GM23338 (cell line): Measurements from ENCODE around the gene CHAC1. TPM values are rescaled to one million over a fixed set of nuclear protein-coding genes. Genes with fewer than 3 reads are reported as not detected.

Source experiments
- ATAC-seq: fragments of 200-7000 bp; cut with Tn5 transposase; 3 replicates; pipeline ENCODE4 v1.9.1; 2020
- DNase-seq: peaks from one replicate; pipeline ENCODE4 v3.0.0-alpha.2; 2015; ENCODE audit warnings: low spot score
- H2AFZ ChIP-seq: fragments of 200-600 bp; sonication (generic); 2 replicates; pipeline ENCODE4 v1.8.0; 2016; ENCODE audit warnings: antibody characterized with exemption, mild to moderate bottlenecking, moderate library complexity
- H3F3A ChIP-seq: fragments of 200-600 bp; sonication (generic); replicated peaks from 2 replicates; pipeline ENCODE4 v1.8.0; 2017; ENCODE audit warnings: antibody characterized with exemption, mixed run types, low read depth
- H3K27ac ChIP-seq: fragments of 200-600 bp; sonication (generic); 2 replicates; pipeline ENCODE4 v1.6.1; 2016; ENCODE audit warnings: low read depth
- H3K27me3 ChIP-seq: fragments of 200-600 bp; sonication (generic); 2 replicates; pipeline ENCODE4 v1.8.0; 2016; ENCODE audit warnings: mild to moderate bottlenecking, mixed run types, moderate library complexity; ENCODE audit not compliant: insufficient read depth
- H3K36me3 ChIP-seq: fragments of 200-600 bp; sonication (generic); 2 replicates; pipeline ENCODE4 v1.8.0; 2016; ENCODE audit warnings: mild to moderate bottlenecking; ENCODE audit not compliant: insufficient read depth
- H3K4me1 ChIP-seq: fragments of 200-600 bp; sonication (generic); 2 replicates; pipeline ENCODE4 v1.8.0; 2016; ENCODE audit warnings: mild to moderate bottlenecking, moderate library complexity; ENCODE audit not compliant: insufficient read depth
- H3K4me2 ChIP-seq: fragments of 200-600 bp; sonication (generic); 2 replicates; pipeline ENCODE4 v1.7.1; 2017; ENCODE audit warnings: mixed run types
- H3K4me3 ChIP-seq: fragments of 200-600 bp; sonication (generic); 2 replicates; pipeline ENCODE4 v1.6.1; 2016; ENCODE audit warnings: mixed run types
- H3K79me2 ChIP-seq: fragments of 200-600 bp; sonication (generic); replicated peaks from 2 replicates; pipeline ENCODE4 v1.8.0; 2017; ENCODE audit warnings: mild to moderate bottlenecking; ENCODE audit not compliant: insufficient read depth
- H3K9me2 ChIP-seq: fragments of 200-600 bp; sonication (generic); 2 replicates; pipeline ENCODE4 v1.8.0; 2017; ENCODE audit not compliant: insufficient read depth
- H4K20me1 ChIP-seq: fragments of 200-600 bp; sonication (generic); replicated peaks from 2 replicates; pipeline ENCODE4 v1.8.0; 2017; ENCODE audit warnings: mild to moderate bottlenecking; ENCODE audit not compliant: insufficient read depth
- H3K27ac Mint-ChIP-seq: 2 replicates; pipeline ENCODE4 v1.8.0; 2020; ENCODE audit warnings: inconsistent platforms, mild to moderate bottlenecking, moderate library complexity, mixed read lengths
- H3K27me3 Mint-ChIP-seq: 3 replicates; pipeline ENCODE4 v1.8.0; 2022; ENCODE audit warnings: low read depth, mild to moderate bottlenecking, moderate library complexity, mixed read lengths, inconsistent platforms; ENCODE audit not compliant: insufficient read depth, poor library complexity
- H3K36me3 Mint-ChIP-seq: 3 replicates; pipeline ENCODE4 v1.8.0; 2021; ENCODE audit warnings: low read depth, mild to moderate bottlenecking, inconsistent platforms, moderate library complexity, mixed read lengths
- H3K4me1 Mint-ChIP-seq: 3 replicates; pipeline ENCODE4 v1.8.0; 2020; ENCODE audit warnings: mild to moderate bottlenecking, inconsistent platforms, mixed read lengths
- H3K4me3 Mint-ChIP-seq: 3 replicates; pipeline ENCODE4 v1.8.0; 2021; ENCODE audit warnings: moderate library complexity, mild to moderate bottlenecking, inconsistent platforms, mixed read lengths
- H3K9me3 Mint-ChIP-seq: 3 replicates; pipeline ENCODE4 v1.8.0; 2020; ENCODE audit warnings: moderate library complexity, mild to moderate bottlenecking, inconsistent platforms, mixed read lengths
- CREB1 ChIP-seq: fragments of 250-450 bp; sonication (Bioruptor Pico); IDR thresholded peaks from 2 replicates; pipeline ENCODE4 v1.5.0; 2020; ENCODE audit warnings: low read depth, mild to moderate bottlenecking, moderate library complexity
- EZH2 ChIP-seq: fragments of 200-600 bp; sonication (generic); IDR thresholded peaks from one replicate; pipeline ENCODE4 v1.8.0; 2017; ENCODE audit warnings: antibody characterized with exemption, mild to moderate bottlenecking, low read depth; ENCODE audit not compliant: unreplicated experiment
- EZH2phosphoT487 ChIP-seq: fragments of 200-600 bp; sonication (generic); IDR thresholded peaks from one replicate; pipeline ENCODE4 v1.8.1; 2018; ENCODE audit warnings: antibody characterized with exemption; ENCODE audit not compliant: unreplicated experiment
- JUNB ChIP-seq: IDR thresholded peaks from one replicate; pipeline ENCODE4 v1.6.1; 2016; ENCODE audit warnings: antibody characterized with exemption; ENCODE audit not compliant: unreplicated experiment
- NANOG ChIP-seq: IDR thresholded peaks from 2 replicates; pipeline ENCODE4 v1.6.1; 2016; ENCODE audit warnings: antibody characterized with exemption, borderline replicate concordance
- POLR2AphosphoS5 ChIP-seq: IDR thresholded peaks from 2 replicates; pipeline ENCODE4 v1.6.1; 2016; ENCODE audit warnings: antibody characterized with exemption, low read depth
- STAT1 ChIP-seq: IDR thresholded peaks from one replicate; pipeline ENCODE4 v1.6.1; 2016; ENCODE audit warnings: antibody characterized with exemption; ENCODE audit not compliant: unreplicated experiment
- ZNF114 ChIP-seq: fragments of 250-450 bp; sonication (Bioruptor Pico); IDR thresholded peaks from 2 replicates; pipeline ENCODE4 v1.5.0; 2020; ENCODE audit warnings: mild to moderate bottlenecking, moderate library complexity
- ZNF331 ChIP-seq: fragments of 250-450 bp; sonication (Bioruptor Pico); IDR thresholded peaks from 2 replicates; pipeline ENCODE4 v1.5.0; 2020; ENCODE audit warnings: low read depth, mild to moderate bottlenecking, moderate library complexity
- polyA plus RNA-seq: library from polyadenylated mRNA; unstranded; fragments of >200 nt; fragmentation: Nextera tagmentation; extraction: Ambion mirVana; gene quantifications from 2 replicates; pipeline ENCODE4 v1.2.1, GENCODE V29; 2016
- total RNA-seq: library from RNA; depleted of rRNA; stranded (reverse); fragments of >200 nt; shearing (Covaris generic); gene quantifications from 2 replicates; pipeline ENCODE4 v1.2.3, GENCODE V29; 2014
- TF ChIP-seq, protein P1 (sequence below), 2 experiments: fragments of 200-600 bp in 1 of 2; sonication (generic) in 1 of 2; conservative IDR thresholded peaks; 2 replicates each; pipeline versions ENCODE4 v1.5.1 to v1.6.1; 2016 to 2017; ENCODE audit warnings: antibody characterized with exemption in 2 of 2, low read depth in 2 of 2, mild to moderate bottlenecking in 2 of 2, moderate library complexity in 1 of 2
- TF ChIP-seq, protein P2 (sequence below): IDR thresholded peaks from one replicate; pipeline ENCODE4 v1.6.1; 2018; ENCODE audit warnings: antibody characterized with exemption; ENCODE audit not compliant: unreplicated experiment
- TF ChIP-seq, protein P3 (sequence below): fragments of 250-450 bp; sonication (Bioruptor Pico); IDR thresholded peaks from 2 replicates; pipeline ENCODE4 v1.5.0; 2020; ENCODE audit warnings: mild to moderate bottlenecking, moderate library complexity
- TF ChIP-seq, protein P4 (sequence below): IDR thresholded peaks from 2 replicates; pipeline ENCODE4 v1.6.1; 2016; ENCODE audit warnings: antibody characterized with exemption

Gene CHAC1
- total and polyA plus RNA-seq, 2 experiments from 2014 or later, result 73.0 to 124 TPM

DNA sequence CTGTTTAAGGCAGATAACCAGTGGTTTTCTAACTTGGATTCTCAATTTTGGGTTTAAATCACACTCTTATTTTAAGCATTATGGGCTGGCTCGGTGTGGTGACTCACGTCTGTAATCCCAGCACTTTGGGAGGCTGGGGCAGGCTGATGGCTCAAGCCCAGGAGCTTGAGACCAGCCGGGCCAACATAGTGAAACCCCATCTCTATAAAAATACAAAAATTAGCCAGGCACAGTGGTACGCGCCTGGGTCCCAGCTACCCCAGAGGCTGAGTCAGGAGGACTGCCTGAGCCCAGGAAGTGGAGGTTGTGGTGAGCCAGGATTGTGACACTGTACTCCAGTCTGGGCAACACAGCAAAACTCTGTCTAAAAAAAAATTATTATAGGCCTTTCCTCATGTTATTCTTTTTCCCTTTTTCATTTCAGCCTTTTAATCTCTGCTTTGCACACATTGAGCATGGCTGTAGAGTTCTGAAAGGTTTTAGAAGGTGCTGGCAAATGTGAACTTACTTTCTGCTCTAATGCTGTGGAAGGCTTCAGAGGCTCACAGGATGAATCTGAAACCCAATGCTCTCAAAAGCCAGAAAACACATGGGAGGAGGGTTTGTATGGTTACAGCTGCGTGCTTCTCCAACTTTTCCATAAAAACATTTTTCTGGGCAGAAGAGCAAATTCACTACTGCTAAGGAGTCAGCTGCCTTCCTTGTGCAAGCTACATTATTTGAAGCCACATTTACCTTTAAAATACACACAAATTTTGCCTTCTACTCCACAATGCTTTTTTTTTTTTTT lies 32.5 kb downstream of the CHAC1 start:
- H3K4me1 Mint-ChIP-seq, result no peaks in the 10 kb centered on the region
- Histone ChIP-seq H3K36me3 (peaks cover 63% of the 10 kb centered on the region), H3K27me3 (no peaks in the 10 kb centered on the region), H4K20me1 (peaks cover 11% of the 10 kb centered on the region; the same call in 1 of the 2 replicates), H3K4me1 (no peaks in the 10 kb centered on the region), H3K4me3 (no peak overlapping the region), H3K9me2 (no peaks in the 10 kb centered on the region), H3K79me2 (no peaks in the 10 kb centered on the region), H3F3A (0 out of 2 replicates have a peak, but pooled peaks cover 14% of the 10 kb centered on the region), H2AFZ (no peak overlapping the region), H3K4me2 (no peak overlapping the region), H3K27ac (no peak overlapping the region)
- DNase-seq (no peak), ATAC-seq (no peak)
- H3K4me3 Mint-ChIP-seq, result no peak overlapping the region
- no peak overlapping the region for H3K27ac Mint-ChIP-seq
- no peaks in the 10 kb centered on the region; the same call in 2 of the 3 replicates for H3K9me3 Mint-ChIP-seq
- peaks cover 84% of the 10 kb centered on the region for H3K36me3 Mint-ChIP-seq
- TF ChIP-seq, protein P1, sequence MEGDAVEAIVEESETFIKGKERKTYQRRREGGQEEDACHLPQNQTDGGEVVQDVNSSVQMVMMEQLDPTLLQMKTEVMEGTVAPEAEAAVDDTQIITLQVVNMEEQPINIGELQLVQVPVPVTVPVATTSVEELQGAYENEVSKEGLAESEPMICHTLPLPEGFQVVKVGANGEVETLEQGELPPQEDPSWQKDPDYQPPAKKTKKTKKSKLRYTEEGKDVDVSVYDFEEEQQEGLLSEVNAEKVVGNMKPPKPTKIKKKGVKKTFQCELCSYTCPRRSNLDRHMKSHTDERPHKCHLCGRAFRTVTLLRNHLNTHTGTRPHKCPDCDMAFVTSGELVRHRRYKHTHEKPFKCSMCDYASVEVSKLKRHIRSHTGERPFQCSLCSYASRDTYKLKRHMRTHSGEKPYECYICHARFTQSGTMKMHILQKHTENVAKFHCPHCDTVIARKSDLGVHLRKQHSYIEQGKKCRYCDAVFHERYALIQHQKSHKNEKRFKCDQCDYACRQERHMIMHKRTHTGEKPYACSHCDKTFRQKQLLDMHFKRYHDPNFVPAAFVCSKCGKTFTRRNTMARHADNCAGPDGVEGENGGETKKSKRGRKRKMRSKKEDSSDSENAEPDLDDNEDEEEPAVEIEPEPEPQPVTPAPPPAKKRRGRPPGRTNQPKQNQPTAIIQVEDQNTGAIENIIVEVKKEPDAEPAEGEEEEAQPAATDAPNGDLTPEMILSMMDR (conservative IDR thresholded peaks at IDR 0.05; ENCODE audit: low read depth in 2 of 2), result no peak
- TF ChIP-seq ZNF331 (CRISPR knock-in tag), result no peak
- TF ChIP-seq ZNF114, result no peak
- TF ChIP-seq EZH2phosphoT487, result no peak
- TF ChIP-seq JUNB, result no peak
- TF ChIP-seq, protein P2, sequence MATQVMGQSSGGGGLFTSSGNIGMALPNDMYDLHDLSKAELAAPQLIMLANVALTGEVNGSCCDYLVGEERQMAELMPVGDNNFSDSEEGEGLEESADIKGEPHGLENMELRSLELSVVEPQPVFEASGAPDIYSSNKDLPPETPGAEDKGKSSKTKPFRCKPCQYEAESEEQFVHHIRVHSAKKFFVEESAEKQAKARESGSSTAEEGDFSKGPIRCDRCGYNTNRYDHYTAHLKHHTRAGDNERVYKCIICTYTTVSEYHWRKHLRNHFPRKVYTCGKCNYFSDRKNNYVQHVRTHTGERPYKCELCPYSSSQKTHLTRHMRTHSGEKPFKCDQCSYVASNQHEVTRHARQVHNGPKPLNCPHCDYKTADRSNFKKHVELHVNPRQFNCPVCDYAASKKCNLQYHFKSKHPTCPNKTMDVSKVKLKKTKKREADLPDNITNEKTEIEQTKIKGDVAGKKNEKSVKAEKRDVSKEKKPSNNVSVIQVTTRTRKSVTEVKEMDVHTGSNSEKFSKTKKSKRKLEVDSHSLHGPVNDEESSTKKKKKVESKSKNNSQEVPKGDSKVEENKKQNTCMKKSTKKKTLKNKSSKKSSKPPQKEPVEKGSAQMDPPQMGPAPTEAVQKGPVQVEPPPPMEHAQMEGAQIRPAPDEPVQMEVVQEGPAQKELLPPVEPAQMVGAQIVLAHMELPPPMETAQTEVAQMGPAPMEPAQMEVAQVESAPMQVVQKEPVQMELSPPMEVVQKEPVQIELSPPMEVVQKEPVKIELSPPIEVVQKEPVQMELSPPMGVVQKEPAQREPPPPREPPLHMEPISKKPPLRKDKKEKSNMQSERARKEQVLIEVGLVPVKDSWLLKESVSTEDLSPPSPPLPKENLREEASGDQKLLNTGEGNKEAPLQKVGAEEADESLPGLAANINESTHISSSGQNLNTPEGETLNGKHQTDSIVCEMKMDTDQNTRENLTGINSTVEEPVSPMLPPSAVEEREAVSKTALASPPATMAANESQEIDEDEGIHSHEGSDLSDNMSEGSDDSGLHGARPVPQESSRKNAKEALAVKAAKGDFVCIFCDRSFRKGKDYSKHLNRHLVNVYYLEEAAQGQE, result no peak
- TF ChIP-seq, protein P3, sequence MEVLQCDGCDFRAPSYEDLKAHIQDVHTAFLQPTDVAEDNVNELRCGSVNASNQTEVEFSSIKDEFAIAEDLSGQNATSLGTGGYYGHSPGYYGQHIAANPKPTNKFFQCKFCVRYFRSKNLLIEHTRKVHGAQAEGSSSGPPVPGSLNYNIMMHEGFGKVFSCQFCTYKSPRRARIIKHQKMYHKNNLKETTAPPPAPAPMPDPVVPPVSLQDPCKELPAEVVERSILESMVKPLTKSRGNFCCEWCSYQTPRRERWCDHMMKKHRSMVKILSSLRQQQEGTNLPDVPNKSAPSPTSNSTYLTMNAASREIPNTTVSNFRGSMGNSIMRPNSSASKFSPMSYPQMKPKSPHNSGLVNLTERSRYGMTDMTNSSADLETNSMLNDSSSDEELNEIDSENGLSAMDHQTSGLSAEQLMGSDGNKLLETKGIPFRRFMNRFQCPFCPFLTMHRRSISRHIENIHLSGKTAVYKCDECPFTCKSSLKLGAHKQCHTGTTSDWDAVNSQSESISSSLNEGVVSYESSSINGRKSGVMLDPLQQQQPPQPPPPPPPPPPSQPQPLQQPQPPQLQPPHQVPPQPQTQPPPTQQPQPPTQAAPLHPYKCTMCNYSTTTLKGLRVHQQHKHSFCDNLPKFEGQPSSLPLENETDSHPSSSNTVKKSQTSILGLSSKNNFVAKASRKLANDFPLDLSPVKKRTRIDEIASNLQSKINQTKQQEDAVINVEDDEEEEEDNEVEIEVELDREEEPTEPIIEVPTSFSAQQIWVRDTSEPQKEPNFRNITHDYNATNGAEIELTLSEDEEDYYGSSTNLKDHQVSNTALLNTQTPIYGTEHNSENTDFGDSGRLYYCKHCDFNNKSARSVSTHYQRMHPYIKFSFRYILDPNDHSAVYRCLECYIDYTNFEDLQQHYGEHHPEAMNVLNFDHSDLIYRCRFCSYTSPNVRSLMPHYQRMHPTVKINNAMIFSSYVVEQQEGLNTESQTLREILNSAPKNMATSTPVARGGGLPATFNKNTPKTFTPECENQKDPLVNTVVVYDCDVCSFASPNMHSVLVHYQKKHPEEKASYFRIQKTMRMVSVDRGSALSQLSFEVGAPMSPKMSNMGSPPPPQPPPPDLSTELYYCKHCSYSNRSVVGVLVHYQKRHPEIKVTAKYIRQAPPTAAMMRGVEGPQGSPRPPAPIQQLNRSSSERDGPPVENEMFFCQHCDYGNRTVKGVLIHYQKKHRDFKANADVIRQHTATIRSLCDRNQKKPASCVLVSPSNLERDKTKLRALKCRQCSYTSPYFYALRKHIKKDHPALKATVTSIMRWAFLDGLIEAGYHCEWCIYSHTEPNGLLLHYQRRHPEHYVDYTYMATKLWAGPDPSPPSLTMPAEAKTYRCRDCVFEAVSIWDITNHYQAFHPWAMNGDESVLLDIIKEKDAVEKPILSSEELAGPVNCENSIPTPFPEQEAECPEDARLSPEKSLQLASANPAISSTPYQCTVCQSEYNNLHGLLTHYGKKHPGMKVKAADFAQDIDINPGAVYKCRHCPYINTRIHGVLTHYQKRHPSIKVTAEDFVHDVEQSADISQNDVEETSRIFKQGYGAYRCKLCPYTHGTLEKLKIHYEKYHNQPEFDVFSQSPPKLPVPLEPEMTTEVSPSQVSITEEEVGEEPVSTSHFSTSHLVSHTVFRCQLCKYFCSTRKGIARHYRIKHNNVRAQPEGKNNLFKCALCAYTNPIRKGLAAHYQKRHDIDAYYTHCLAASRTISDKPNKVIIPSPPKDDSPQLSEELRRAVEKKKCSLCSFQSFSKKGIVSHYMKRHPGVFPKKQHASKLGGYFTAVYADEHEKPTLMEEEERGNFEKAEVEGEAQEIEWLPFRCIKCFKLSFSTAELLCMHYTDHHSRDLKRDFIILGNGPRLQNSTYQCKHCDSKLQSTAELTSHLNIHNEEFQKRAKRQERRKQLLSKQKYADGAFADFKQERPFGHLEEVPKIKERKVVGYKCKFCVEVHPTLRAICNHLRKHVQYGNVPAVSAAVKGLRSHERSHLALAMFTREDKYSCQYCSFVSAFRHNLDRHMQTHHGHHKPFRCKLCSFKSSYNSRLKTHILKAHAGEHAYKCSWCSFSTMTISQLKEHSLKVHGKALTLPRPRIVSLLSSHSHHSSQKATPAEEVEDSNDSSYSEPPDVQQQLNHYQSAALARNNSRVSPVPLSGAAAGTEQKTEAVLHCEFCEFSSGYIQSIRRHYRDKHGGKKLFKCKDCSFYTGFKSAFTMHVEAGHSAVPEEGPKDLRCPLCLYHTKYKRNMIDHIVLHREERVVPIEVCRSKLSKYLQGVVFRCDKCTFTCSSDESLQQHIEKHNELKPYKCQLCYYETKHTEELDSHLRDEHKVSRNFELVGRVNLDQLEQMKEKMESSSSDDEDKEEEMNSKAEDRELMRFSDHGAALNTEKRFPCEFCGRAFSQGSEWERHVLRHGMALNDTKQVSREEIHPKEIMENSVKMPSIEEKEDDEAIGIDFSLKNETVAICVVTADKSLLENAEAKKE (CRISPR knock-in tag), result no peak
- TF ChIP-seq EZH2, result no peak
- TF ChIP-seq STAT1, result no peak
- TF ChIP-seq POLR2AphosphoS5, result no peak
- TF ChIP-seq, protein P4, sequence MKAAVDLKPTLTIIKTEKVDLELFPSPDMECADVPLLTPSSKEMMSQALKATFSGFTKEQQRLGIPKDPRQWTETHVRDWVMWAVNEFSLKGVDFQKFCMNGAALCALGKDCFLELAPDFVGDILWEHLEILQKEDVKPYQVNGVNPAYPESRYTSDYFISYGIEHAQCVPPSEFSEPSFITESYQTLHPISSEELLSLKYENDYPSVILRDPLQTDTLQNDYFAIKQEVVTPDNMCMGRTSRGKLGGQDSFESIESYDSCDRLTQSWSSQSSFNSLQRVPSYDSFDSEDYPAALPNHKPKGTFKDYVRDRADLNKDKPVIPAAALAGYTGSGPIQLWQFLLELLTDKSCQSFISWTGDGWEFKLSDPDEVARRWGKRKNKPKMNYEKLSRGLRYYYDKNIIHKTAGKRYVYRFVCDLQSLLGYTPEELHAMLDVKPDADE, result no peak
- no peak for TF ChIP-seq CREB1 (CRISPR knock-in tag)
- no peak for TF ChIP-seq NANOG
- no peaks in the 10 kb centered on the region for H3K27me3 Mint-ChIP-seq
